SK-N-MC (cell line): ENCODE results near the gene CTNNA1.
"Not testable (repeated sequence)": the region's sequence is repeated elsewhere in the genome, so short reads cannot be mapped to it uniquely, and the experiment has no call there.

ENCODE experiments used
- DNase-seq: peaks from one replicate; pipeline ENCODE4 v3.0.0-alpha.2; 2011; ENCODE audit warnings: low read depth, low spot score
- H3K27ac ChIP-seq: fragments of 200-600 bp; sonication (generic); 2 replicates; pipeline ENCODE4 v1.5.1; 2016; ENCODE audit warnings: mixed run types
- H3K36me3 ChIP-seq: fragments of 200-600 bp; sonication (generic); 2 replicates; pipeline ENCODE4 v1.6.1; 2017; ENCODE audit warnings: antibody characterized with exemption, low read length, mixed read lengths; ENCODE audit not compliant: insufficient read depth
- H3K4me3 ChIP-seq: fragments of 200-600 bp; sonication (generic); 2 replicates; pipeline ENCODE4 v1.5.1; 2016
- H3K9ac ChIP-seq: fragments of 200-600 bp; sonication (generic); 2 replicates; pipeline ENCODE4 v1.8.0; 2017; ENCODE audit warnings: mixed run types, mixed read lengths; ENCODE audit not compliant: insufficient read length
- H3K9me3 ChIP-seq: fragments of 200-600 bp; sonication (generic); 2 replicates; pipeline ENCODE4 v1.6.1; 2017; ENCODE audit warnings: low read depth, mild to moderate bottlenecking, antibody characterized with exemption, low read length, moderate library complexity, mixed read lengths
- EZH2 ChIP-seq: fragments of 200-600 bp; sonication (generic); IDR thresholded peaks from one replicate; pipeline ENCODE4 v1.6.1; 2017; ENCODE audit warnings: antibody characterized with exemption
- FOXP2 ChIP-seq: optimal IDR thresholded peaks from 2 replicates; pipeline ENCODE3; 2011; ENCODE audit warnings: mild to moderate bottlenecking, moderate library complexity; ENCODE audit not compliant: insufficient read depth; ENCODE audit errors: extremely low read length, control extremely low read depth
- POLR2AphosphoS5 ChIP-seq: IDR thresholded peaks from 2 replicates; pipeline ENCODE4 v1.6.1; 2012; ENCODE audit warnings: mild to moderate bottlenecking, low read depth, low read length, borderline replicate concordance

The CTNNA1 gene

GRCh38 chr5:138733509-138733908, 19.7 kb upstream of the CTNNA1 start:
- Histone ChIP-seq H3K27ac (no peak overlapping the region), H3K9me3 (no peaks in the 10 kb centered on the region), H3K36me3 (no peaks in the 10 kb centered on the region), H3K4me3 (no peak overlapping the region), H3K9ac (no peak overlapping the region)
- no peak for DNase-seq
- TF ChIP-seq FOXP2 (no peak), POLR2AphosphoS5 (no peak), EZH2 (no peak)

GRCh38 chr5:138736293-138736692, 16.9 kb upstream of the CTNNA1 start:
- Histone ChIP-seq H3K27ac (no peak overlapping the region), H3K4me3 (no peak overlapping the region), H3K9ac (no peak overlapping the region), H3K9me3 (no peaks in the 10 kb centered on the region), H3K36me3 (no peaks in the 10 kb centered on the region)
- DNase-seq: no peak
- TF ChIP-seq POLR2AphosphoS5 (no peak), FOXP2 (no peak), EZH2 (no peak)

- H3K36me3 ChIP-seq: no peaks in the 10 kb centered on the region
- H3K27ac ChIP-seq: peak overlapping the region; percentile 51
- H3K4me3 ChIP-seq: no peak overlapping the region
- no peak for DNase-seq
- no peak overlapping the region for H3K9ac ChIP-seq
- H3K9me3 ChIP-seq: no peaks in the 10 kb centered on the region
- no peak for TF ChIP-seq EZH2
- no peak for TF ChIP-seq POLR2AphosphoS5
- TF ChIP-seq FOXP2: no peak
Observed at GRCh38 chr5:138737494-138738265, 15.5 kb upstream of the CTNNA1 start.

GRCh38 chr5:138738399-138738798, 14.8 kb upstream of the CTNNA1 start:
- Histone ChIP-seq H3K36me3 (no peaks in the 10 kb centered on the region), H3K4me3 (no peak overlapping the region), H3K27ac (peak overlapping the region; percentile 51), H3K9me3 (no peaks in the 10 kb centered on the region), H3K9ac (no peak overlapping the region)
- TF ChIP-seq POLR2AphosphoS5 (no peak), FOXP2 (no peak), EZH2 (no peak)
- no peak for DNase-seq

- DNase-seq: no peak
- Histone ChIP-seq H3K36me3 (no peaks in the 10 kb centered on the region), H3K9ac (no peak overlapping the region), H3K9me3 (no peaks in the 10 kb centered on the region), H3K27ac (peak overlapping the region; percentile 54), H3K4me3 (no peak overlapping the region)
- TF ChIP-seq POLR2AphosphoS5: no peak
- TF ChIP-seq EZH2: no peak
- no peak for TF ChIP-seq FOXP2
Observed at GRCh38 chr5:138739938-138740337, 13.3 kb upstream of the CTNNA1 start.

- no peak overlapping the region for H3K4me3 ChIP-seq
- no peak overlapping the region for H3K9ac ChIP-seq
- DNase-seq: no peak
- H3K27ac ChIP-seq: no peak overlapping the region
- H3K9me3 ChIP-seq: no peaks in the 10 kb centered on the region
- H3K36me3 ChIP-seq: no peaks in the 10 kb centered on the region
- no peak for TF ChIP-seq POLR2AphosphoS5
- TF ChIP-seq FOXP2: no peak
- TF ChIP-seq EZH2: no peak
Observed at GRCh38 chr5:138743484-138743883, 9.7 kb upstream of the CTNNA1 start.

GRCh38 chr5:138745268-138745667, 8.0 kb upstream of the CTNNA1 start:
- H3K9me3 ChIP-seq: no peaks in the 10 kb centered on the region
- TF ChIP-seq POLR2AphosphoS5: no peak
- no peak for TF ChIP-seq EZH2
- TF ChIP-seq FOXP2: no peak
- H3K27ac ChIP-seq: no peak overlapping the region
- no peak for DNase-seq
- no peak overlapping the region for H3K4me3 ChIP-seq
- H3K36me3 ChIP-seq: no peaks in the 10 kb centered on the region
- H3K9ac ChIP-seq: no peak overlapping the region

- H3K4me3 ChIP-seq: no peak overlapping the region
- H3K9ac ChIP-seq: no peak overlapping the region
- H3K9me3 ChIP-seq: no peaks in the 10 kb centered on the region
- no peak for DNase-seq
- no peak overlapping the region for H3K27ac ChIP-seq
- no peaks in the 10 kb centered on the region for H3K36me3 ChIP-seq
- TF ChIP-seq POLR2AphosphoS5 (no peak), EZH2 (no peak), FOXP2 (no peak)
Observed at GRCh38 chr5:138748630-138749081, 4.6 kb upstream of the CTNNA1 start.

- H3K27ac ChIP-seq, H3K9me3 ChIP-seq, H3K36me3 ChIP-seq, H3K9ac ChIP-seq, H3K4me3 ChIP-seq, DNase-seq: not testable (repeated sequence)
Observed at GRCh38 chr5:138751344-138751743, 1.9 kb upstream of the CTNNA1 start.
